HG03342 (cell line): ENCODE measurements around the gene SLC25A44.
"Not testable (repeated sequence)": the region's sequence is repeated elsewhere in the genome, so short reads cannot be mapped to it uniquely, and the experiment has no call there.

ENCODE experiments used
- ATAC-seq: cut with Tn5 transposase; IDR thresholded peaks from one replicate; pipeline ENCODE4 v1.9.1; 2021; ENCODE audit warnings: mild to moderate bottlenecking, moderate library complexity; ENCODE audit not compliant: unreplicated experiment

The SLC25A44 gene

DNA sequence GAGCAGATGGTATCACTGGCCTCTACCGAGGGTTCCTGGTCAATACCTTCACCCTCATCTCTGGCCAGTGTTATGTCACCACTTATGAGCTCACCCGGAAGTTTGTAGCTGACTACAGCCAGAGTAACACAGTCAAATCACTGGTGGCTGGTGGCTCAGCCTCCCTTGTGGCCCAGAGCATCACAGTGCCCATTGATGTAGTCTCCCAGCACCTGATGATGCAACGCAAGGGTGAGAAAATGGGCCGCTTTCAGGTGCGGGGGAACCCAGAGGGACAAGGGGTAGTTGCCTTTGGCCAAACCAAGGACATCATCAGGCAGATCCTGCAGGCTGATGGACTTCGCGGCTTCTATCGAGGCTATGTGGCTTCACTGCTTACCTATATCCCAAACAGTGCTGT, 6.1 kb downstream of the SLC25A44 start:
- no peak for ATAC-seq

GRCh38 chr1:156203331-156203730, 9.4 kb downstream of the SLC25A44 start:
- no peak for ATAC-seq

- no peak for ATAC-seq
Measured at GRCh38 chr1:156204686-156205085, 10.8 kb downstream of the SLC25A44 start.

- ATAC-seq = no peak
Measured at GRCh38 chr1:156211243-156211642, 17.3 kb downstream of the SLC25A44 start.

DNA sequence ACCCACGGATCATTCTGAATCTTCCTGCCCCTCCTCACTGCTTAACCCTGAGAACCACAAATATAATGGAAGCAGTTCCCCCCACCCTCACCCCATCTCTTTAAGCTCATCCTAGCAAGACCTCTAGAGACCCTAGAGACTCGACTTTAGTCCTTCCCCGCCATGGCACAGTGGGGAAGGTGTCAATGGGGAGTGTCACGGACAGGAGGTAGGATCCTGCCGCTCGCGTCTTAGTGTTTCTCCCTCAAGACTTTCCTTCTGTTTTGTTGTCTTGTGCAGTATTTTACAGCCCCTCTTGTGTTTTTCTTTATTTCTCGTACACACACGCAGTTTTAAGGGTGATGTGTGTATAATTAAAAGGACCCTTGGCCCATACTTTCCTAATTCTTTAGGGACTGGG, 18.2 kb downstream of the SLC25A44 start:
- ATAC-seq = no peak

DNA sequence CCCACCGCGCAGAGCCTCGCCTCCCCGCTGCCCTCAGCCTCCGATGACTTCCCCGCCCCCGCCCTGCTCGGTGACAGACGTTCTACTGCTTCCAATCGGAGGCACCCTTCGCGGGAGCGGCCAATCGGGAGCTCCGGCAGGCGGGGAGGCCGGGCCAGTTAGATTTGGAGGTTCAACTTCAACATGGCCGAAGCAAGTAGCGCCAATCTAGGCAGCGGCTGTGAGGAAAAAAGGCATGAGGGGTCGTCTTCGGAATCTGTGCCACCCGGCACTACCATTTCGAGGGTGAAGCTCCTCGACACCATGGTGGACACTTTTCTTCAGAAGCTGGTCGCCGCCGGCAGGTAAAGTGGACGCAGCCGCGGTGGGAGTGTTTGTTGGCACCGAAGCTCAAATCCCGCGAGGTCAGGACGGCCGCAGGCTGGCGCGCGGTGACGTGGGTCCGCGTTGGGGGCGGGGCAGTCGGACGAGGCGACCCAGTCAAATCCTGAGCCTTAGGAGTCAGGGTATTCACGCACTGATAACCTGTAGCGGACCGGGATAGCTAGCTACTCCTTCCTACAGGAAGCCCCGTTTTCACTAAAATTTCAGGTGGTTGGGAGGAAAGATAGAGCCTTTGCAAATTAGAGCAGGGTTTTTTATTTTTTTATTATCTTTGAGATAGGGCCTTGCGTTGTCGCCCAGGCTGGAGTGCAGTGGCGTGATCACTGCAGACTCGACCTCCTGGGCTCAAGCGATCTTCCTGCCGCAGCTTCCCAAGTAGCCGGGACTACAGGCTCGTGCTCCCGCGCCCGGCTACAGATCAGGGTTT, 19.1 kb downstream of the SLC25A44 start, which contains the start of gene PMF1:
TSS of gene PMF1 (plus strand) at position 175 of the 811 bp plus-strand sequence. CDS start at position 184, 9 bp downstream.
- peak; percentile 83 for ATAC-seq

GRCh38 chr1:156213644-156213966, 19.7 kb downstream of the SLC25A44 start:
- ATAC-seq = no peak

GRCh38 chr1:156214024-156214748, 20.3 kb downstream of the SLC25A44 start:
- no peak for ATAC-seq

DNA sequence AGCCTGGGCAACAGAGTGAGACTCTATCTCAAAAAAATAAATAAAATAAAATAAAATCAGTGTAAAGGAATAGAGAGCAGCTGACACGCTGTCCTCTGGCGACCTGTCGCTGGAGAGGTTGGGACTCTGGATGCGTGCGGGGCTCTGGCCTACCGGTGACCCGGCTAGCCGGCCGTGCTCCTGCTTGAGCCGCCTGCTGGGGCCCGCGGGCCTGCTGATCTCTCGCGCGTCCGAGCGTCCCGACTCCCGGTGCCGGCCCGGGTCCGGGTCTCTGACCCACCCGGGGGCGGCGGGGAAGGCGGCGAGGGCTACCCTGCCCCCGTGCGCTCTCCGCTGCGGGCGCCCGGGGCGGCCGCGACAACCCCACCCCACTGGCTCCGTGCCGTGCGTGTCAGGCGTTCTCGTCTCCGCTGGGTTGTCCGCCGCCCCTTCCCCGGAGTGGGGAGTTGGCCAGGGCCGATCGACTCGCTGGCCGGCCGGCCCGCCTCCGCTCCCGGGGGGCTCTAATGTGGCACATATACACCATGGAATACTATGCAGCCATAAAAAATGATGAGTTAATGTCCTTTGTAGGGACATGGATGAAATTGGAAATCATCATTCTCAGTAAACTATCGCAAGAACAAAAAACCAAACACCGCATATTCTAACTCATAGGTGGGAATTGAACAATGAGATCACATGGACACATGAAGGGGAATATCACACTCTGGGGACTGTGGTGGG, 22.6 kb downstream of the SLC25A44 start:
- not testable (repeated sequence) for ATAC-seq

DNA sequence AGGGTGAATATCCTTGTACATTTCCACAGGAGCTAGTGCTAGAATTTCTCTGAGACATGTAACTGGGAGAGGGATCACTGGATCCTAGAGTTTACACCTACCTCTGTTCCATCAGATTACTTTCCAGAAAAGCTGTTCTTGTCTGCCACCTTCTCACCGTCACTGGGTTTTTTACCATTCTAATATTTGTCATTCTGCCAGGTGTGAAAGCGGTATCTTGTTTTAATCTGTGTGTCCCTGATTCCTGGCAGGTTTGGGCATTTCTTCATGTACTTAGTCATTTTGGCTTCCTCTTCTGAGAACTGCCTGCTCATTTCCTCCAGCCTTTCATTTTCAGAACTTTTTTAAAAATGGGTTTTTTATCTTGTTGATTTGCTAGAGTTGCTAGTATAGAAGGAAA, 24.0 kb downstream of the SLC25A44 start:
- no peak for ATAC-seq

- ATAC-seq = no peak
Measured at GRCh38 chr1:156220226-156220625, 26.3 kb downstream of the SLC25A44 start.

DNA sequence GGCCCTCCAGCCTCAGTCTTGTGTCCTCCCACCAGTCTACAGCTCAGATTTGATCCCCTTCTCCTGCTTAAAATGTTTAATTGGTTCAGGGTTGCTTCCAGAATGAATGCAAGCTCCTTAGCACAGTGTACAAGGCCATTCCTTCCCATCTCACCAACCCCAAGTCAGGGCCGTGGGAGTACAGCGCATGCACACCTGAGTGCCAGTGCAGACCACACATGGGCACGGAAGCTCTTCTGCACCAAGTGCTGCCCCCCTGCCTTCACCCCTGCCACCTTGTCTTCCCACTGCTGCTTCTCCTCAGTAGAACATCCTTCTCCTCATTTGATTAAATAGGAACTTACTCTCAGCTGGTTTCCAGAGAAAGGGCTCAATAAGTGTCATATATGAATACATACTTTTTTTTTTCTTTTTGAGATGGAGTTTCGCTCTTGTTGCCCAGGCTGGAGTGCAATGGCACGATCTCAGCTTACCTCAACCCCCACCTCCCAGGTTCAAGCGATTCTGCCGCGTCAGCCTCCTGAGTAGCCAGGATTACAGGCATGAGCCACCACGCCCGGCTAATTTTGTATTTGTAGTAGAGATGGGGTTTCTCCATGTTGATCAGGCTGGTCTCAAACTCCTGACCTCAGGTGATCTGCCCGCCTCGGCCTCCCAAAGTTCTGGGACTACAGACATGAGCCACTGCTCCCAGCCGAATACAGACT, 28.2 kb downstream of the SLC25A44 start:
- ATAC-seq = no peak

DNA sequence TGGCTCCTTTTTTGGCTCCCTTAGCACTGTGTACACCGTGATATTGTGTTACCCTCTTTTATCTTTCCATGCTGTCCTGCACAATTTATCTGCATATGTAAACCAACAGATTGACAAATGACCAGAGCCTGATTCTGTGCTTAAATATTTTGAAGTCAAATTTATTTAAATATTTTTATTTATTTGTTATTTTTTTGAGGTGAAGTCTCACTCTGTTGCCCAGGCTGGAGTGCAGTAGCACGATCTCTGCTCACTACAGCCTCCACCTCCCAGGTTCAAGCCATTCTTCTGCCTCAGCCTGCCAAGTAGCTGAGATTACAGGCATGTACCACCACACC, 31.7 kb downstream of the SLC25A44 start:
- ATAC-seq = no peak

DNA sequence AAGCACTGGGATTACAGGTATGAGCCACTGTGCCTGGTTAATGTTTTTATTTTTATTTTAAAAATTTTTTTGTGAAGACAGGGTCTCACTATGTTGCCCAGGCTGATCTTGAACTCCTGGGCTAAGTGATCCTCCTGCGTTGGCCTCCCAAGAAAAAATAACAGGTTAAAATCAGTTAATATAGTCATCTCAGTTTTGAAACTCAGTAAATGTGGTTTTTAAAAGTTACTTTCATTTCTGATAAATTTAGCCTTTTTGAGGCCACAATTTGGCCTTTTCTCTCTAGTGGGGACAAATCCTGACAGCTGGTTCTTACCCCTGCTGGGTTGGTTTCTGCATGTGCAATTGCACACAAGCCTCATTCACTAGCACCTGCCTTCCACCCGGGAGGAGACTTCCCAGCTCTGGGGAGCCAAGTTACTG, 32.2 kb downstream of the SLC25A44 start:
- peak; percentile 64 for ATAC-seq

DNA sequence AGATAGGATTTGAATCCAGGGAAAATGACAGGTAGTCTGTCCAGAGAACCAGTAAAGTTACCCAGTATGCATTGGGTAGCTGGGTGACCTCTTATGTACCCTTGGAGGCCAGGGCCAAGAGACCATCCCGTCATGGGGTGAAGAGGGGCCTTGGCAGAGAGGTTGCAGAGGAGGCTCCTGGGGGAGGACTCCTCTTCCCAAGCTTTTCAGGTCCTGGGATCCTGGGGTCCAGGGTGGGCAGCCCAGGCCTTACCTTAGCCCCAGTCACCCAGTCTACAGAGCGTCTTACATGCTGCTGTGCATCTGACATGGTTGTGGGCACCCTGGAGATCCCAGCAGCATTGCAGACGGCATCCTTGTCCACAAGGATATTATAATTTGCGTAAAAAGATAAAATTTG, 32.9 kb downstream of the SLC25A44 start:
- peak; percentile 4 for ATAC-seq

DNA sequence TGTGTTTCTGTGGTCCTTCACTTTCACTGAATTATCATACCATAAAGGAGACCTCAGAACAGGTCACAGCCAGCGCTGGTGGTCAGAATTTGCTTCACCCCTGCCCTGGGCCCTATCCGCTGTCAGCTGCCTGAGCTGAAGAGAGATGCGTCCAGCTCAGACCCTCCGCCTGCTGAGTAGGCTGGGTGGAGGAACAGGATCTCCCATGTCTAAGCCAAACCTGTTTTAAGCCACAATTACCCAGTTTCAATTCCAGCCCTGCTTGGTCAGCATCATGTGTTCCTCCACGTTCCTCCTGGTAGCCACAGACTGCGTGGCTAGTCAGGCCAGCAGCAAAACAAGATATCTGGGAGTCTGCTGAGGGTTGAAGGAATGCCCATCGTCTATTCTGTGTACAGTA, 34.6 kb downstream of the SLC25A44 start:
- no peak for ATAC-seq

DNA sequence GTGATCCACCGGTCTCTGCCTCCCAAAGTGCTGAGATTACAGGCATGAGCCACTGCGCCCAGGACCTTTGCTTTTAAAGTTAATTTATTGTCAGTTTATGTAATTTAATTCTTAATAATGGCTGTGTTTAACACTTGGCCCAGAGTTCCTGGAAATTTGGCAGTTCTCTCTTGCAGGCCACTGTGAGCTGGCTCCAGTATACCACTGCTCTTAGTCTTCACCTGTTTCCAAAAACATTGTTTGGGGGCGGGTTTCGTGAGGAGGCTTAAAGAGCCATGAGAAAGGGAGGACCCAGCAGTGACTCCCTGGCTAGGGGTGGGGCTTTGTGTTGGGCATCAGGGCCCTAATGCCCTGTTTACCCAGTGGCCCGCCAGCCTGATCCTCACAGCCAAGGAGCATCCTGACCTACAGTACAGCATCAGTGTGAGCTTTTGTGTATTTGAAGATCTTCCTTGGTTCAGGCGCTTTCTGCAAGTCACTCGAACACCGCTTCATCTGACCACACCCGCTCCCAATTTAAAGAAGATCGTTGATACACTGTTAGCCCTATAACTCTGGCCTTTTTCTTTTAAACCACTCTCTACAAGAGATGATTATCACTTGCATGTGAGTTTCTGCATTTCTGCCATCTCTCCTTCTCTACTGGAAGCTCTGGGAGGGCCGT, 36.0 kb downstream of the SLC25A44 start:
- ATAC-seq = no peak

DNA sequence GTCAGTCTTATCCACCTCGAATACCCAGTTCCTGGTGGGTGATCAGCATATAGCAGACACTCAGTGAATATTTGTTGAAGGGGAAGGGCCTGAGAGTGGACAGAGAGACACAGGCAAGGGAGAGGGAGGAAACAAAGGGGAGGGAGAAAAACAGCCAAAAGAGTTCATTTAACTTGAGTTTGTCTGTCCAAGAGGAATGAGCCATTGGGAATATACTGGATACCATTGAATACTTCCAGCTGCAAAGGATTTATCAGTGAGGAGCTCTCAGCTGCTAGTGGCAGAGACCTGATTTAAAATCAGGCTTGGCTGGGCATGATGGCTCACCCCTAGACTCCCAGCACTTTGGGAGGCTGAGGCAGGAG, 36.6 kb downstream of the SLC25A44 start:
- ATAC-seq = no peak

DNA sequence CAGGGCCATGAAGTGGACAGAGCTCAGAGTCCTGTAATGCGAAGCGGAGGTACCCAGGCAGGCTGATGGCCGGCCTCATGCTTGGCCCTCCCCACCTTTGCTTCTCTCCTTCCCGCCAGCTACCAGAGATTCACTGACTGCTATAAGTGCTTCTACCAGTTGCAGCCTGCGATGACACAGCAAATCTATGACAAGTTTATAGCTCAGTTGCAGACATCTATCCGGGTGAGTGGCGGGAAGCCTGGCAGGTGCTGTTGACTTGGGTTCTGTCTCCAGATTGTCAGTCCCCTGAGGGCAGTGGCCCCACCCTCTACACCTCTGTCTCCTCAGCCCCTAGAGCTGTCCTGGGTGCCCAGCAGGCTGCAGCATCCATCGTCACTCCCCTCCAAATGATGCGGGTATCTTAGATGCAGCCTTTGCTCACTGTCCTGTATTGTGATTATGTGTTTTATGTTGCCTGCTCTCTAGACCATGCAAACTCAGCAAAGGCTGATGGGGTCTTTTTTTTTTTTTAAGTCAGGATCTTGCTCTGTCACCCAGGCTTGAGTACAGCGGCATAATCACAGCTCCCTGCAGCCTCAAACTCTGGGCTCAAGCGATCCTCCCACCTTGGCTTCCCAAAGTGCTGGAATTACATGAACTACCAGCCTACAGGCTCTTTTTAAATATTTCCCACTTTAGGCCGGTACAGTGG, 38.4 kb downstream of the SLC25A44 start:
- no peak for ATAC-seq
